OCI-LY3 (cell line): ENCODE data around the gene HJV.

Source experiments
- H2AFZ ChIP-seq: fragments of 200-600, 300-600 bp; shearing (Covaris generic); 2 replicates; pipeline ENCODE4 v1.6.0; 2014; ENCODE audit warnings: antibody characterized with exemption, low read depth, low read length
- H3K27ac ChIP-seq: fragments of 200-600, 300-600 bp; sonication (generic); 2 replicates; pipeline ENCODE4 v1.5.1; 2014; ENCODE audit warnings: mild to moderate bottlenecking, low read length, moderate library complexity, mixed read lengths
- H3K27me3 ChIP-seq: fragments of 200-600, 300-600 bp; sonication (generic); 2 replicates; pipeline ENCODE4 v1.6.1; 2014; ENCODE audit warnings: low read depth, low read length, mixed read lengths
- H3K36me3 ChIP-seq: fragments of 200-600, 300-600 bp; sonication (generic); replicated peaks from 2 replicates; pipeline ENCODE3; 2014; ENCODE audit warnings: low read depth, low read length, mixed read lengths
- H3K4me1 ChIP-seq: fragments of 300-600, 200-600 bp; sonication (generic); 2 replicates; pipeline ENCODE4 v1.6.1; 2014; ENCODE audit warnings: low read length, mixed read lengths
- H3K4me2 ChIP-seq: fragments of 200-600, 300-600 bp; sonication (generic); 2 replicates; pipeline ENCODE4 v1.6.1; 2014; ENCODE audit warnings: low read length, mixed read lengths
- H3K4me3 ChIP-seq: fragments of 300-600, 200-600 bp; sonication (generic); 2 replicates; pipeline ENCODE4 v1.5.1; 2014; ENCODE audit warnings: antibody characterized with exemption, mild to moderate bottlenecking, low read length, moderate library complexity
- H3K79me2 ChIP-seq: fragments of 300-600, 200-600 bp; shearing (Covaris generic); 2 replicates; pipeline ENCODE4 v1.6.1; 2014; ENCODE audit warnings: mild to moderate bottlenecking, low read length, mixed read lengths
- H3K9ac ChIP-seq: fragments of 300-600, 200-600 bp; shearing (Covaris generic); 2 replicates; pipeline ENCODE4 v1.6.0; 2014; ENCODE audit warnings: mild to moderate bottlenecking, low read length, moderate library complexity
- H3K9me3 ChIP-seq: fragments of 200-600, 300-600 bp; shearing (Covaris generic); 2 replicates; pipeline ENCODE4 v1.6.1; 2014; ENCODE audit warnings: low read length, mixed read lengths; ENCODE audit not compliant: insufficient read depth
- H4K20me1 ChIP-seq: fragments of 200-600, 300-600 bp; sonication (generic); 2 replicates; pipeline ENCODE4 v1.6.1; 2016; ENCODE audit warnings: low read length, mixed read lengths; ENCODE audit not compliant: insufficient read depth
- CTCF ChIP-seq: fragments of 200-600, 300-600 bp; sonication (generic); IDR thresholded peaks from 2 replicates; pipeline ENCODE4 v1.5.1; 2014; ENCODE audit warnings: antibody characterized with exemption, low read length, low read depth
- EZH2phosphoT487 ChIP-seq: fragments of 200-600 bp; shearing (Covaris generic); IDR thresholded peaks from 2 replicates; pipeline ENCODE4 v1.6.1; 2018; ENCODE audit warnings: antibody characterized with exemption, mixed run types, low read depth

The HJV gene

DNA sequence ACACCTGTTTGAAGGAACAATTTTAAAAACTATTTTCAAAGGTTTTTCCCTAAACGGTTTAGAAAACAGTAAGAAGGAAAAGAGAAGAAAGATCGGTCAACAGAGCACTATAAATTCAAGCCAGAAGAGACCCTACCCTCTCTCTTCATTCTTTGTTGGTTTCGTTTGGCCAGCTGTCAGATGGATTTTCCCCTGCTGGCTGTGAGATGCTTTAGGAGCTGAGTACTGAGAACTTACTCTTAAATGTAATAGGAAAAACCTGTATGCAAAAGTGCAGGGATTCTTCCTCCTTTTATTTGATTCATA, 23.9 kb downstream of the HJV start:
- TF ChIP-seq EZH2phosphoT487 (no peak), CTCF (no peak)
- Histone ChIP-seq H3K4me1 (peaks cover 29% of the 10 kb centered on the region), H3K4me3 (peak overlapping the region; percentile 90)

GRCh38 chr1:145997016-145997717, 24.4 kb downstream of the HJV start:
- peaks cover 35% of the 10 kb centered on the region for H4K20me1 ChIP-seq
- peaks cover 29% of the 10 kb centered on the region for H3K4me1 ChIP-seq
- H3K27me3 ChIP-seq = no peaks in the 10 kb centered on the region
- H3K4me3 ChIP-seq = peak overlapping the region; percentile 90
- peak overlapping the region; percentile 41; the same call in 1 of the 2 replicates for H2AFZ ChIP-seq
- H3K4me2 ChIP-seq = peak overlapping the region; percentile 90
- TF ChIP-seq EZH2phosphoT487 = no peak
- no peak for TF ChIP-seq CTCF
- peak overlapping the region; percentile 68 for H3K27ac ChIP-seq
- peaks cover 21% of the 10 kb centered on the region for H3K79me2 ChIP-seq
- peaks cover 40% of the 10 kb centered on the region for H3K36me3 ChIP-seq
- no peaks in the 10 kb centered on the region for H3K9me3 ChIP-seq
- H3K9ac ChIP-seq = peak overlapping the region; percentile 95

More for the DNA sequence above, 23.9 kb downstream of the HJV start:
- no peak overlapping the region for H3K27ac ChIP-seq
- no peaks in the 10 kb centered on the region for H3K27me3 ChIP-seq
- H4K20me1 ChIP-seq = peaks cover 32% of the 10 kb centered on the region
- H3K9ac ChIP-seq = peak overlapping the region; percentile 95; the same call in 1 of the 2 replicates
- H3K79me2 ChIP-seq = peaks cover 21% of the 10 kb centered on the region
- no peaks in the 10 kb centered on the region for H3K9me3 ChIP-seq
- H2AFZ ChIP-seq = no peak overlapping the region
- H3K4me2 ChIP-seq = peak overlapping the region; percentile 90
- H3K36me3 ChIP-seq = peaks cover 34% of the 10 kb centered on the region

GRCh38 chr1:145996433-145997015, 25.0 kb downstream of the HJV start, which contains the start of gene TXNIP:
Gene TXNIP (minus strand): TSS chr1:145996579. CDS start chr1:145996266, 313 bp downstream.
- Histone ChIP-seq H3K4me1 (peaks cover 26% of the 10 kb centered on the region), H3K27ac (peak within 1 kb of the TSS; percentile 68), H4K20me1 (peaks cover 41% of the 10 kb centered on the region), H3K36me3 (peaks cover 46% of the 10 kb centered on the region), H3K9me3 (no peaks in the 10 kb centered on the region), H3K27me3 (no peaks in the 10 kb centered on the region), H3K9ac (peak within 1 kb of the TSS; percentile 98), H3K79me2 (peaks cover 21% of the 10 kb centered on the region), H2AFZ (peak within 1 kb of the TSS; percentile 41; the same call in 1 of the 2 replicates), H3K4me3 (peak within 1 kb of the TSS; percentile 90), H3K4me2 (peak within 1 kb of the TSS; percentile 90)
- no peak for TF ChIP-seq EZH2phosphoT487
- no peak for TF ChIP-seq CTCF

- peak overlapping the region; percentile 98 for H3K9ac ChIP-seq
- peaks cover 22% of the 10 kb centered on the region for H3K4me1 ChIP-seq
- H3K36me3 ChIP-seq = peaks cover 46% of the 10 kb centered on the region
- H3K27me3 ChIP-seq = no peaks in the 10 kb centered on the region
- peak overlapping the region; percentile 90 for H3K4me2 ChIP-seq
- peak overlapping the region; percentile 90 for H3K4me3 ChIP-seq
- peak overlapping the region; percentile 59 for H3K27ac ChIP-seq
- peaks cover 21% of the 10 kb centered on the region for H3K79me2 ChIP-seq
- TF ChIP-seq CTCF (no peak), EZH2phosphoT487 (no peak)
- no peak overlapping the region for H2AFZ ChIP-seq
- no peaks in the 10 kb centered on the region for H3K9me3 ChIP-seq
- H4K20me1 ChIP-seq = peaks cover 41% of the 10 kb centered on the region
Observed at GRCh38 chr1:145995964-145996432, 25.5 kb downstream of the HJV start.
